H1 (cell line): ENCODE data around the gene SEMA4D. TPM values are rescaled to one million over a fixed set of nuclear protein-coding genes. Genes with fewer than 3 reads are reported as not detected.

Experiments
- BCL11A ChIP-seq, 2 experiments: IDR thresholded peaks; one replicate each; pipeline ENCODE4 v1.6.1; 2011; ENCODE audit warnings: low read depth in 2 of 2, low read length in 2 of 2, mild to moderate bottlenecking in 2 of 2
- CTBP2 ChIP-seq: IDR thresholded peaks from 2 replicates; pipeline ENCODE4 v1.7.0; 2011; ENCODE audit warnings: borderline replicate concordance, mild to moderate bottlenecking, moderate library complexity, mixed read lengths, low read length; ENCODE audit not compliant: insufficient read depth, insufficient read length
- polyA plus RNA-seq, 7 experiments: library from polyadenylated mRNA; depleted of rRNA in 3 of 7; stranded (reverse) in 5 of 7; unstranded in 2 of 7; fragments of >200 nt in 5 of 7; fragments of 200-250 nt in 2 of 7; gene quantifications; 1 replicate in 5 of 7; 2 replicates in 1 of 7; 4 replicates in 1 of 7; pipeline versions ENCODE4 v1.2.1 to v1.2.3, GENCODE V29; 2011 to 2013; ENCODE audit warnings: missing spikeins in 2 of 7, mixed read lengths in 2 of 7
- total RNA-seq: library from RNA; stranded (reverse); fragmentation: NEBNext Ultra II Directional; extraction: Animal tissue kit (Norgen Biotek cat#: 25700); gene quantifications from 2 replicates; pipeline ENCODE4 v1.2.1, GENCODE V29; 2021

The SEMA4D gene
- total and polyA plus RNA-seq, 2 of the 8 experiments (the other 6 are each of a cell fraction or from before 2014, with no cell fraction given): 21.0 to 70.4 TPM

- TF ChIP-seq BCL11A (IDR thresholded peaks at IDR 0.05; ENCODE audit: low read depth in 2 of 2, low read length in 2 of 2) (no peak), CTBP2 (no peak)
- TF ChIP-seq, all 59 proteins: peak for 0
Observed at GRCh38 chr9:89500008-89500407, 2.1 kb upstream of the SEMA4D start (continued).
